ENCODE results near the gene MAGEB17. TPM values are rescaled to one million over a fixed set of nuclear protein-coding genes. Genes with fewer than 3 reads are reported as not detected.
"Not testable (repeated sequence)": the region's sequence is repeated elsewhere in the genome, so short reads cannot be mapped to it uniquely, and the experiment has no call there.

Gene MAGEB17, protein sequence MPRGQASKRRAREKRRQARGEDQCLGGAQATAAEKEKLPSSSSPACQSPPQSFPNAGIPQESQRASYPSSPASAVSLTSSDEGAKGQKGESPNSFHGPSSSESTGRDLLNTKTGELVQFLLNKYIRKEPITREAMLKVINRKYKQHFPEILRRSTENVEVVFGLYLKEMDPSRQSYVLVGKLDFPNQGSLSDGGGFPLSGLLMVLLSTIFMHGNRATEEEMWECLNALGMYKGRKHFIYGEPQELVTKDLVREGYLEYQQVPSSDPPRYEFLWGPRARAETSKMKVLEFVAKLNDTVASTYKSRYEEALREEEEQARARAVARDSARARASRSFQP
- polyA plus RNA-seq (ENCODE audit: insufficient read depth in 1 of 5, insufficient read length in 5 of 5, low replicate concordance in 1 of 5): under 1 TPM in 1 of 5 donors, not detected in 4; 0.09 TPM
- long read RNA-seq, donor 1: 0 reads
- long read RNA-seq, donor 2: 0 reads
- long read RNA-seq, donor 3: 0 reads
- long read RNA-seq, donor 4: 0 reads
- long read RNA-seq, donor 5: 0 reads
- long read RNA-seq, donor 6: 0 reads
- long read RNA-seq, donor 7: 0 reads
- long read RNA-seq, donor 8: 0 reads

DNA sequence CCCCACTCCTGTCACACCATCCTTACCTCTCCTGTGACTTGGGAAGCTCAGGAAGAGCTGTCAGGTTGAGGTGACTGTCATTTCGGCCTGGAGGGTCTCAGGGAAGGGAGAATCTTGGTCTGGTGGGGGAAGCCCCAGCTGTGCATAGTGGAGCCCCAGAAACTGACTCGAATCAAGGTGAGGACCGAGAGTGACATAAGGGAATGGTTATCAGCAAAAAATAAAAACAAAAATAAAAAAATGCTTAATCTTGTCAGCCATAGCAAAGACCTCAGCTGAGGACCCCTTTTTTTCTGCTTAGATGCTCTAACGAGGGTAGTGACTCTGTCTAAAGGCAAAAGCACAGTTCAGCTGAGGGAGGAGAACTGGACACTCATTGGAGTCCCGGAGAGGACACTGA, at the start of gene MAGEB17:
MAGEB17 (plus strand) TSS at position 301 of the 400 bp plus-strand sequence. CDS start 2,902 bp downstream, outside the sequence.
- no peak for DNase-seq

DNA sequence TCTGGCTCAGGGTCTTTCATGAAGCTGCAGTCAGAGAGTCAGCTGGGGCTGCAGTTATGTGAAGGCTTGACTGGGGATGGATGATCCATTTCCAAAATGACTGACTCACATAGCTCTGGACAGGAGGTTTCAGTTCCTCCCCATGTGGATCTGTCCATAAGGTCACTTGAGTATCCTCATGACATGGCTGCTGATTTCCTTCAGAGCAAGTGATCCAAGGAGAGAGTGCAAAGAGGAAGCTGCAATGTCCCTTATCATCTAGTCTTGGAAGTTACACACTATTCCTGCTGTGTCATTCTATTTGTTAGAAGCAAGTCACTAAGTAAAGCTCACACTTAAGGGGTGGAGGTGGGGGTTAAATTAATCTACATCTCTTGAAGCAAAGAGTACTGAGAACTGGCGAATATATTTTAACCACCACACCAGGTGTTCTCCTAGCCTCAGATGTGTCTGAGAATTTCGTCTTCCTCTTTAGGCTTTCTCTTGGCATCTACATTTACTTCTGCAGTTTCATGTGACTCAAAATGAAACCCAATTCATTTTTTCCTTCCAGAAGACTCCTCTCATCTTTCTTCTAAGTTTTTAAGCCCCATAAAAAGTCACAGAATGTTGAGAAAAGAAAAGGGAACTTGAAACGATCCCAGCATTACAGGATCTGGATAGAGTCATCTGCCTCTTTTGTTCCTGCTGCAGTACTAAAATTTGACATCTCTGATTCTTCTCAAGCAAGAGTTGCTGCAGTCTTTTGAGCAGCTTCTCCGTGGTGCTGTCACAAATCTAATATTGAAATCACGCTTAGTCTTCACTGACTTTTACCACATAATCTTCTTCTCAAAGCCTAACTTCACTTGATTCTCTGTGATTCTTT, 47.7 kb upstream of the MAGEB17 start:
- DNase-seq: no peak

DNA sequence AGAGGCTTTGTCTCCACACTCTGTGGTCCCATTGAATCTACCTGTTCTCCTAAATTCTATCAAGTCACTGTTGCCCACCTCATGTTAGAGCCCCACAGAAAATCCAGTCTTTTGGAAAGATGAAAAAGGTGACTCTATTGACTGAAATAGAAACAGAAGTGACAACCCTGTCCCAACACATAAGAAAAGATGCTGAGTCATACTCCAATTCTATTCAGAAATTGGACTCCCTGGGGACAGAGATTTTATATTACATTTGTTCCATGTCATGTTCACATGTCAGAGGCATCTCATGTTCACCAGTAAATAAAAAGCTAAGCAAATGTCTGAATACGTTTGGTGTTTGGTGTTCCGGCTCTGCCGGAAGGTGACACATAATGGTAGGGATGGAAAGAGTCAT, 46.9 kb upstream of the MAGEB17 start:
- DNase-seq: no peak

DNA sequence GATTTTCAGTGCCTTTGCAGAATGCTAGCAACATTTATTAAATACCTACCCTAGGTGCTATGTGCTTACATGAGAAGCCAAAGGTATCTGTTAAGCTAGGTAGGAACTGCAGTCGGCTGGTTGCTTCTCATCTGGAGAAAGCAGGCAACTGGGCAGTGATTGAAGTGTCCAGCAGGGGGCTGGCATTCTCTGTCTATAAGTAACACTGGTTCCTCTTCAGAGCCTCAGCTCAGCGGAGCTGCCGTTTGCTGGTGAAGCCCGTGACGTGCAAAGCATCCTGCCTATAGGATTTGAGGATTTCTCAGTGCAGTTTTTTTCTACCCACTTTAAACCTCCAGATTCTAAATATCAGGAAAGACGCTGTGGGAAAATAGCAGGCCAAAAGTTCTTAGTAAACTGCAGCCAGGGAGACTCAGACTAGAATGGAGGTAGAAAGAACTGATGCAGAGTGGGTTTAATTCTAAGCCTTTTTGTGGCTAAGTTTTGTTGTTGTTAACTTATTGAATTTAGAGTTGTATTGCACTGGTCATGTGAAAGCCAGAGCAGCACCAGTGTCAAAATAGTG, 44.0 kb upstream of the MAGEB17 start, which contains the start of gene GRPR:
GRPR (plus strand) TSS at position 344 of the 565 bp plus-strand sequence. CDS start 389 bp downstream, outside the sequence.
- peak; percentile 52 to 67 for DNase-seq

DNA sequence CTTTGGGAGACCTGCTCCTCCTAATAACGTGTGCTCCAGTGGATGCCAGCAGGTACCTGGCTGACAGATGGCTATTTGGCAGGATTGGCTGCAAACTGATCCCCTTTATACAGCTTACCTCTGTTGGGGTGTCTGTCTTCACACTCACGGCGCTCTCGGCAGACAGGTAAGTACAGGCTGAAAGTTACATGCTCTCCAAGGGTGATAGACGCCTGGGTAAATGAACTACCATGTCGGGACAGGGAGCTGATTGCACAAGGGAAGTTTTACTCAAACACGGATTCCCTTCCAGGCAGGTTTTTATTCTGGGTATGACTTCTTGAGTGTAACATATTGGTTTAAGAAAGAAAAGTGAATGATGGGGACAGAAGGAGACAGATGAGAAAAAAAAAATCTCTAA, 43.1 kb upstream of the MAGEB17 start:
- no peak for DNase-seq

DNA sequence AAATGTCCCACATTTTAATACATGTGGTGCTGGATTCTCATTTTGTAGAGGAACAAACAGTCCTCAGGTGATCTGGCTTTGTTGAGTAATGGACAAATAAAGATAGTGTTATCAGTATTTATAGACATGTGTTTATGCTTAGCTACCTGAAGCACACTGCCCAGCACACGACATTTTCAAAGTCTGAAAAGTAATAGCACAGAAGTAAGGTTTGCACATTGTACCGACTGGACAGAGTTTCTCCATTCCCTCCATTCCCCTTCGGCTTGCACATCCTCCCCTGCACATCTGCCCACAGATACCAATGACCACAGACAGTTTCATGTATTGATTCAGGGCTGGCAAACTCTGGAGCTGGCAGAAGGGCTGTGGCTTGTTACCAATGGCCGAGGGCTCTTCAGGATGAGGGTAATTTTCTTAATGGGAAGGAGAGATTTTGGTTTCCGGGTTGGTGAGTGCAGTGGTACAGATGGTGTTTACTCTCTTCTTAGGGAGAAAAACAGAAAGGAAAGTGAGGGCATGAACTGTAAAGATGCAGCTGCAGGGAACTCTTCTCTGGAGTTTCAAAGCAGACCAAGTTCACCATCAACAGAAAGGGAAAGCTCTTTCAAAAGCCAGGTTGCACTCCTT, 41.6 kb upstream of the MAGEB17 start:
- DNase-seq: no peak

DNA sequence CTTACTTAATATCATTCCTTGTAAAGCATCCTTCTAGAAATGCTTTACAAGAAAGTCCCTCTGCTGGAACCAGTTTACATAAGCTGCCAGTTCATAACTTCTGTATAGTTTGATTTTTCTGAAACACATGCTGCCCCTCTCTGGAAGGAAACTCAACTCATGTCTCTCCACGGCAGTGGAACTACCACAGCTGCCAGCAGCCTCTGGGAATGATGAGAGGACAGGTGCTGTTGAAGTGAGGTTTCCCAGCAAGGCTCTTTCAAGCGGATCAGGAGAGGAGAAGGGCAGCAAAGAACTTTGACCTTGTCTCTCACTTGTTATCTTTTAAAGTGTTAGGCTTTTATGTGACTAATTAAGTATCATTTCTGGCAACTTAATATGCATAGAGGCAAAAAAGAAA, 36.6 kb upstream of the MAGEB17 start:
- DNase-seq: no peak

DNA sequence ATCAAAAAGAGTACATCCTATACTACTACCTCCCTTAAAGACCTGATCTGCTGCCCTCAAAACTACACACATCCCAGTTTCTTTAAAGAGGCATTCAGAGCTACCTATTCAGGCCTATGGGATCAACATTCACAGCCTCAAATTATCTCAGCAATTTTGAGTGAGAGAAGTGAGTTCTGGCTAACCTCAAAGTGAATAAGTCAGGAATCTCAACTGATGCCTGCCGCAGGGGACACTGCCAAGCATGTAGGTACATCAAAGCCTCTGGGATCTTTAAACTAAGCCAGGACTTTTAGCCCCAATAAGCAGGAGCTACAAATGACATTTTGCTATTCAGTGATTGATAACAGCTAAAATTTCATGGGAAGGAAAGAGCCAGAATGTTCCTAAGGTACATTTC, 32.3 kb upstream of the MAGEB17 start:
- DNase-seq: no peak

DNA sequence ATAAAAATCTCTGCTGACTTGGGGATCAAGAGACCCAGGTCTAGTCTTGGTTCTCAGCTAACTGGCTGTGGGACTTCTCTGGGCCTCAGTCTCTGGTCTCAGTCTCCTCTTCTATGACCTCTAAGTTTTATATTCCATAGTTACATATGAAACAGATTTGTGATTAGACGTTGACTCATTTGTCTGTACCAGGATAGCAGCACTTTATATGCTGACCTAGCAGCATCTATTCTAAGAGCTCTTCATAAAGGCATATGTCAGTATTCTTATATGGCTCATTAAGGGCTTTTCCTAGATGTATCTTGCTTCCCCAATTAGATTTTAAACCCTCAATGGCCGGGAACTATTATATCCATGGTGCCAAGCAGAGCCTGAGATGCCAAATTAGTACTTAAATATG, 31.2 kb upstream of the MAGEB17 start:
- no peak for DNase-seq

DNA sequence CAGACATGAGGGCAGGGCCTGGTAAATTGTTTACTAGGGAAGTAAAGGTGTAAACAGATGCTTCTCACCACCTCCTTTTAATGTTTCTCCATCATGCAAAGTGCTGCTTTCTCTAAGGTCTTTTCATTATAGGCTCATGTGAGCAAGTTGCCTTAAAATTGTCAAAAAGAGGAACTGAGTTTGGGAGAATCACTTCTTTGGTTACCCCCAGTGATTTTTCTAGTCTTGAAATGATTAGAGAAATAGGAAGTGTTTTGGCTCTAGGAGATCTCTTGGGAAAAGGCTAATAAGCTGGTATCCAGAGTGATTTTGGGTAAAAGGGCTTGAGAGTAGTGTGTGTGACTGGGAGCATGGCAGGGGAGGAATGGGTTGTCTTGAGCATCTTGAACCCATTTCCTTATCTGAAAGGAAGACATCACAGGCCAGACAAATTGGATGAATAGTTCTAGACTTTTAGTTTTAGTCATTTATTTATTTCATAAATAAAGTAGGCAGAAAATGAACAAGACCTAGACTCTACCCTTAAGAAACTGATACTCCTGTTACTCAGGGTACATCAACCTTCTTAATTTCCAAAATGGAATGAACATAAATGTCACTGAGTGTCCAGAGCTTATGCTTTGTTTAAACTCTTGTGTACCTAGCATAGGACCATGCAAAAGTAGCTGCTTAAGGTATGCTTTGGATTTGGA, 29.7 kb upstream of the MAGEB17 start:
- no peak for DNase-seq

DNA sequence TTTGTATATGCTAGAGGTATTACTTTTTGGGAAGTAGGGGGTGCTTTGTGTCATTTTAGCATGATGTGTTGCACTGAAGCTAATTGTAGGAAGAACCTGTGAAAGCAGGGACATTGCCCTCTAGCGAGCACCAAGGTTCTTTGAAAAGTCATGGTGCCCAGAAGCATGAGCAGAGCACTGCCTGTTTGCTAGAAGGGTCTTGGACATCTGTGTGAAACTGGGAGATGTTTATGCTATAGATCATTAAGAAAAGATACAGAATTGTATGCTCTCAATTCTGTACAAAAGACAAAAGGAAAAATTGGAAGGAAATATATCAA, 29.2 kb upstream of the MAGEB17 start:
- DNase-seq: no peak

DNA sequence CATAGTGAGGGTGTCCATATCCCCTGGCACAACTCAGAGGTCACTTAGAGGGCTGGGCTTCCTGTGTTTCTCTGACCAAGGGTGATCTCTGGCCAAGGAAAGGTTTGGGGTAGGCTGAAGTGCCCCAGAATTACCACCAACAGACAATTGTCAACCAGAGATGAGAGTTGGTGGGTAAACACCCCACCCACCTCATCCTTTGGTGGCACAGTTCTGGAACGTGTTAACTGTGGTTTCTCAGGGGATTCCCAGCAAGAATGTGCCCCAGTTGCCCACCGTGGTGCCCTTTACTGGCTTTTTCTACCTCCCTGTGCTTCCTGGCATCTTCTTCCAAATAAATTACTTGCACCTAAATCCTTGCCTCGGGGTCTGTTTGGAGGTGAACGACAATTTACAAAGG, 26.8 kb upstream of the MAGEB17 start:
- no peak for DNase-seq

DNA sequence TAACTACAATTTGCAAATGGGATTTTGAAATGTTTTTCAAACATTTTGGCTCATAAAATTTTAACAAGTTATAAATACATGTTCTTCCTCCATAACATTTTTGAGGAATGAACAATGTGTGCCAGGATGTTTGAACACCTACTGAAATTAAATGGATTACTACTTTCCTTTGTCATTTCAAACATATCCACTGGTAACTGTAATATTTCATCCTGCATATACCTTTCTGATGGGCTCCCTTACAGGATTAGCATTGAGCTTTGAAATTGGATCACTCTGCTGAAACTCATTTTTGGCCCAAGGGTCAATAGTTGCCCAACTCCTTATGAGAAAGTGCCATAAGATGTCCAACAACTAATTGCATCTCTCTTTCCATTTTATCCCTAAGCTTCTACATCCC, 26.3 kb upstream of the MAGEB17 start:
- DNase-seq: no peak

DNA sequence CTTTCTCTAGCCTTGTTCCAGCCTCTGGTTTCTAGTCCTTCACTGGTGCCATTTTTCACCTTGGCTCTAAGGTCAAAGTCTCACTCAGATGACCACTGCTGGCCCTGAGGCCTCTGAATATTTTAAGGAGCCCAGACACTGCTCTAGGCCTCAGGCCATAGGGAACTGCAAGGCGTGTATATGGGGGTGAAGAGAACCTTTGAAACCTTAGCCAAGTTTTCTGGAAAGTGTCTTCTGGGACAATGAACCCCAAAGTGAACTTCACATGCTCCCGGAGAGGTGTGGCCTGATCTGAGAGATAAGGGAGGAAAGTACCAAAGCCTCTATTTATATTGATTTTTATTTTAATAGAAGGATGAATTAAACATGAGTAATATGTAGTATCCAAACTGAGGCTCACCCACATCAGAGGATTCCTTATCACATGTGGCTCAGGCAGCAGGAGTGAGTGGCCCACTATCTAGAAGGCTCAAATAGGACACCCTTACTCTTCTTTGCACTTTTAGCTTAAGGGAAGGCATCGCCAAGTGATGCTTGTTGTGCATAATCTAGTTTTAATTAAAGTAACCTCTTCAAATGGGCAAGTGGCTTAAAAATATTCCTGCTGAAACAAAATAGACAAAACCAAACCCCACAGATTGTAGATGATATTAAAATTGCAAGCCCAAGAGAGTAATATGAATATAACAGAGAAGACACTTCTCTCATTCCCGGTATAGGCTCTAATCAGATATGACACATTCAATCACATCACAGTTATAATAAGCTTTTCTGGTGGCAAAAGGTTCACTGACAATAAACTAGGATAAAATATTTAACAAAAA, 25.6 kb upstream of the MAGEB17 start:
- no peak for DNase-seq

DNA sequence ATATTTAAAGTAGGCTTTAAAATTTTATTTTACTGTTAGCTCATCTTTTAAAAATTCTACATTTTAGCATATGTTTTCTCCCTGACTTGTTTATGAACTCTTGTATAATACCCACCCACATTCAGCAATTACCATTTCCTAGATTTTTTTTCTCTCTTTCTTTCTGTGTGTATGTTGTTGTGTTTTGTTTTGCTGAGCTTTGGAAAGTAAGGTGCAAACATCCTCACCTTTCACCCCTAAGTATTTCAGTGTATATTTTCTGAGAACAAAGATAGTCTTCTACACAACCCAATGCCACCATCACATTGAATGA, 25.1 kb upstream of the MAGEB17 start:
- DNase-seq: no peak

DNA sequence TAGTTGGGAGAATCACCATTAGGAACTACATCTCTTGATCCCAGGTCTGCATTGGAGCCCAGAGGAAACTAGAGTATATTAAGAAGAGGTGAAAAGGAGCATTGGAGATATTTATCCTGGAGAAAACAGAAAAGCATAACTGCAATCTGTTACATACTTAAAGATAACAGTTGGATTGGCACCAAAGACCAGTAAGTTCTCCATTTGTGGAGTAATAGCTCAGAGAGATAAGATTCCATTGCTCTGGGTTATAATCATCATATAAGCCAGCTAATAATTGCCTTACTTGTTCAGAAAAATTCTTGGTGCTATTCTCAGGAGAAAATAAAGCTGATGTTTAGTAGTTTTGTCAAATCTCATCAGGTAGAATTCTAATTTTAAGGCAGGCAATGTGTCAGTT, 23.3 kb upstream of the MAGEB17 start:
- DNase-seq: no peak

DNA sequence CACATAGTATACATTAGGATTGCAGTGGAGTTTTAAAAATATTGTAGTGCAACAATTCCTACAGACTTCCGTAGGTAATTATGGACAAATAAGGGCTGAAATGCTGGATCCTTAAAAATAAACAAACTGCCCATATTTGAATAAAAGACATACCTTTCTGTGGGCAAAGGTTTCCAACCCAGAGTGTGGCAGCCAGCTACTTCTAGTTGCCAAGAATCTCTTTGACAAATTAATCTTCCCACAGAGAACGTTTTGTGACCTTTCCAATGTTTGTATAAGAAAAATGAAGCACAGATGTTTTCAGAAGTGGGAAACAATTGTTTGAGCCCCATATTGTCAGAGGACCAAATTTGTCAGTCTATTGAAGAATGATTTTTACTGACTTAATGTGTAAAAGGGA, 22.9 kb upstream of the MAGEB17 start:
- no peak for DNase-seq

DNA sequence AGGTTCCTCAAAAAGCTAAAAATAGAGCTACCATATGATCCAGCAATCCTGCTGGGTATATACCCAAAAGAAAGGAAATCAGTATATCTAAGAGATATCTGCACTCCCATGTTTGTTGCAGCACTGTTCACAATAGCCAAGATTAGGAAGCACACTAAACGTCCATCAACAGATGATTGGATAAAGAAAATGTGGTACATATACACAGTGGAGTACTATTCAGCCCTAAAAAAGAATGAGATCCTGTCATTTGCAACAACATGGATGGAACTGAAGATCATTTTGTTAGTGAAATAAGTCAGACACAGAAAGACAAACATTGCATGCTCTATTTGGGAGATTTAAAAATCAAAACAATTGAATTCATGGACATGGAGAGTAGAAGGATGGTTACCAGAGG, 22.2 kb upstream of the MAGEB17 start:
- DNase-seq: not testable (repeated sequence)

DNA sequence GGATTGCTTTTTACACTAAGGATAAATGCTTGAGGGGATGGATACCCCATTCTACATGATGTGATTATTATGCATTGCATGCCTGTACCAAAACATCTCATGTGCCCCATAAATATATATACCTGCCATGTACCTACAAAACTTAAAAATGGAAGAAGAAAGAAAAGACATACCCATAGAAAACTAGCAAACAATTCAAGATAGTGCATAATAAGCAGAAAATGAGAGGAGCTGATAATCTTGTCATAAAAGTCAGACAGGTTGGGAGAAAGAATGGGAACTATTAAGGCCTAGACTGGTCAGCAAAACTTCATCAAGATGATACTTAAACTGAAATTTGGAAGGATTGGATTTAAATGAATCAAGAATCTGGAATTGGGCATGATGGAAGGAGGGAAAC, 21.6 kb upstream of the MAGEB17 start:
- no peak for DNase-seq

DNA sequence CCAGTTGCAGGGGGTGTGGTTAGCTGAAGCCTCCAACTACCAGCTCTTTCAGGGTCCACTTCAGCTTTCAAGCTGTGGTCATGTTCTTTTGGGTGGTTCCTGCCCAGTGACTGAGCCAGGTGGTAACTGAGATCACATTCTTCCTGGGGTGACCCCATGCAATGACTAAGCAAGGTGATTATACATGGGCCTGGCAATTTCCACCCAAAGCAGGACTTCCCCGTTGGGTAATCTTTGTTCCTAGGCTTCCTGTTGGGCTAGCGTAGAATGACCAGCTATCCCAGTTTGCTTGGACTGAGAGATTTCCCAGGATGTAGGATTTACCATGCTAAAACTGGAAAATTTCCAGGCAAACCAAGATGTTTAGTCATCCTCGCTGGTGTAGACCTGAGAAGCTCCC, 18.4 kb upstream of the MAGEB17 start:
- DNase-seq: no peak
